Endodermal cell (in vitro differentiated cells): ENCODE results near the gene WDFY1. TPM values are rescaled to one million over a fixed set of nuclear protein-coding genes. Genes with fewer than 3 reads are reported as not detected.

ENCODE experiments used
- DNase-seq: peaks from one replicate; pipeline ENCODE4 v3.0.0-alpha.2; 2017
- H3K27ac ChIP-seq: 2 replicates; pipeline ENCODE4 v1.5.1; 2013; ENCODE audit warnings: mild to moderate bottlenecking, low read depth, low read length, moderate library complexity
- H3K27me3 ChIP-seq: 2 replicates; pipeline ENCODE4 v1.6.1; 2013; ENCODE audit warnings: mild to moderate bottlenecking, low read length, moderate library complexity; ENCODE audit not compliant: insufficient read depth, control insufficient read depth, poor library complexity, severe bottlenecking
- H3K36me3 ChIP-seq: 2 replicates; pipeline ENCODE4 v1.7.0; 2013; ENCODE audit warnings: mild to moderate bottlenecking, low read length, moderate library complexity; ENCODE audit not compliant: control insufficient read depth, insufficient read depth
- H3K4me1 ChIP-seq: one replicate; pipeline ENCODE4 v1.7.0; 2013; ENCODE audit warnings: low read length; ENCODE audit not compliant: control insufficient read depth, insufficient read depth
- H3K4me3 ChIP-seq: 2 replicates; pipeline ENCODE4 v1.5.1; 2013; ENCODE audit warnings: mild to moderate bottlenecking, low read length, moderate library complexity
- H3K9ac ChIP-seq: 2 replicates; pipeline ENCODE4 v1.6.1; 2013; ENCODE audit warnings: mild to moderate bottlenecking, low read length, moderate library complexity; ENCODE audit not compliant: poor library complexity, severe bottlenecking; ENCODE audit errors: extremely low read depth
- H3K9me3 ChIP-seq: 2 replicates; pipeline ENCODE4 v1.6.1; 2013; ENCODE audit warnings: mild to moderate bottlenecking, low read length, moderate library complexity; ENCODE audit not compliant: control insufficient read depth
- H3K27ac Mint-ChIP-seq: 2 replicates; pipeline ENCODE4 v1.8.0; 2020; ENCODE audit warnings: mixed read lengths
- H3K27me3 Mint-ChIP-seq: 2 replicates; pipeline ENCODE4 v1.8.0; 2021; ENCODE audit warnings: mild to moderate bottlenecking, mixed read lengths; ENCODE audit not compliant: insufficient read depth
- H3K36me3 Mint-ChIP-seq: 2 replicates; pipeline ENCODE4 v1.8.0; 2020; ENCODE audit warnings: low read depth, mixed read lengths
- H3K4me1 Mint-ChIP-seq: 2 replicates; pipeline ENCODE4 v1.8.0; 2020; ENCODE audit warnings: mixed read lengths
- H3K4me3 Mint-ChIP-seq: 2 replicates; pipeline ENCODE4 v1.8.0; 2020; ENCODE audit warnings: mild to moderate bottlenecking, moderate library complexity, mixed read lengths
- H3K9me3 Mint-ChIP-seq: 2 replicates; pipeline ENCODE4 v1.8.0; 2020; ENCODE audit warnings: mild to moderate bottlenecking, mixed read lengths
- CTCF ChIP-seq: fragments of 200-600 bp; sonication (generic); conservative IDR thresholded peaks from 2 replicates; pipeline ENCODE4 v1.5.0; 2021; ENCODE audit warnings: antibody characterized with exemption, mild to moderate bottlenecking
- WGBS, 2 experiments: methylation state at CpG; one replicate each; pipeline versions ENCODE4 v1.1.5 to v1.1.7; 2013; ENCODE audit warnings: missing lambda C conversion rate in 2 of 2, mixed read lengths in 1 of 2; ENCODE audit not compliant: insufficient coverage in 1 of 2, insufficient read length in 1 of 2; 5-methylcytosine and 5-hydroxymethylcytosine counted together
- total RNA-seq, 2 donors: library from RNA; stranded (reverse); fragmentation: NEBNext Ultra II Directional in 1 of 2; extraction: Animal tissue kit (Norgen Biotek cat#: 25700) in 1 of 2; gene quantifications; 2 replicates in 1 of 2; 3 replicates in 1 of 2; pipeline ENCODE4 v1.2.1, GENCODE V29; 2021

Gene WDFY1
- total RNA-seq, 2 donors from 2014 or later: 61.9 to 69.7 TPM

DNA sequence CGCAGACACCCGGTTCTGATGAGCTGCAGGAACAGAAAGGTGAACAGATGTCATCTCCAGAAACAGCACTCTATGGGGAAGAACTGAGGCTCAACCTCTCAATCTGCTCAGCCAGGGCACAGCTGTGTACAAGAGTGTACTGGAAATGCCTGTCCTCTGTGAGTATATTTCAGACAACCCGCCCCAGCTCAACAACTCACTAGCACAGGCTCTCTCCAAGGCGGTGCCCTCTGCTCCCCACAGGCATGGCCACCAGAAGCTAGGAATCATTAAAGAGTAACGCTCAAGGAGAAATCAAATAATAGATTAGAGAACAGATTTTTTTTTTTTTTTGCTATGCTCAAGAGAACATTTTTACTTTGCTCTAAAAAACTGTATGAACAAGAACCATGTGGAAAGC, 43.8 kb downstream of the WDFY1 start:
- H3K27ac Mint-ChIP-seq: peak overlapping the region; percentile 64
- 98 to 100% methylated on average over 3 to 4 of the region's 5 CpGs for WGBS, 2 experiments
- no peak for DNase-seq
- no peaks in the 10 kb centered on the region for H3K4me1 Mint-ChIP-seq
- no peaks in the 10 kb centered on the region for H3K27me3 Mint-ChIP-seq
- no peaks in the 10 kb centered on the region for H3K27me3 ChIP-seq
- no peaks in the 10 kb centered on the region for H3K9me3 Mint-ChIP-seq
- H3K9me3 ChIP-seq: no peaks in the 10 kb centered on the region
- no peak overlapping the region for H3K27ac ChIP-seq
- no peaks in the 10 kb centered on the region for H3K4me1 ChIP-seq
- no peak overlapping the region for H3K9ac ChIP-seq
- TF ChIP-seq CTCF: no peak
- H3K4me3 Mint-ChIP-seq: no peak overlapping the region
- H3K36me3 ChIP-seq: peaks cover 83% of the 10 kb centered on the region
- H3K4me3 ChIP-seq: no peak overlapping the region
- peaks cover 58% of the 10 kb centered on the region for H3K36me3 Mint-ChIP-seq

DNA sequence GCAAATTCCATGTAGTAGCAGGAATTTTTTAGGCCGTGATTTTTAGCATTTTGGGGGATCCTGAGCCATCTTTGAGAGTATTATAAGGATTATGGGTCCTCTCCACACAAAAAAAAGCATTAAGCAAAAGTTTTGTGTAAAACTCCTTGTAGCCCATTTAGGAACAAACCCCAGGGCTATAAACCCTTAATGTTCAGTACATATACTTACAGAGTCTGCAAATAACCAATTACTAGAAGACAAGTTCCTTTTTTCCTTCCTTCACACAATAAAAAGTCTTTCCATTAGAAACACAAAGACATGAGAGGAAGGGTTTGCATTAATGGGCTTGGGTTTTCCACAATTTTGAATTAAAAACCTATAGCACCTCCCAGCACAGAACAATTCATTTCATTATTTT, 44.6 kb downstream of the WDFY1 start:
- Histone ChIP-seq H3K27ac (no peak overlapping the region), H3K36me3 (peaks cover 78% of the 10 kb centered on the region), H3K27me3 (no peaks in the 10 kb centered on the region), H3K4me3 (no peak overlapping the region), H3K4me1 (no peaks in the 10 kb centered on the region), H3K9me3 (no peaks in the 10 kb centered on the region), H3K9ac (no peak overlapping the region)
- no peaks in the 10 kb centered on the region for H3K27me3 Mint-ChIP-seq
- H3K4me3 Mint-ChIP-seq: no peak overlapping the region
- no peak for DNase-seq
- 95% methylated on average over 1 of the region's 1 CpG; no CpG with 5 or more reads in 1 of the 2 experiments for WGBS, 2 experiments
- no peak overlapping the region for H3K27ac Mint-ChIP-seq
- H3K4me1 Mint-ChIP-seq: peaks cover under 1% of the 10 kb centered on the region
- peaks cover 53% of the 10 kb centered on the region for H3K36me3 Mint-ChIP-seq
- no peak for TF ChIP-seq CTCF
- no peaks in the 10 kb centered on the region for H3K9me3 Mint-ChIP-seq

- DNase-seq: no peak
- Histone ChIP-seq H3K9ac (no peak overlapping the region), H3K4me1 (no peaks in the 10 kb centered on the region), H3K27ac (no peak overlapping the region), H3K9me3 (no peaks in the 10 kb centered on the region), H3K36me3 (peaks cover 73% of the 10 kb centered on the region), H3K27me3 (no peaks in the 10 kb centered on the region), H3K4me3 (no peak overlapping the region)
- peaks cover 5% of the 10 kb centered on the region for H3K4me1 Mint-ChIP-seq
- no peak overlapping the region for H3K27ac Mint-ChIP-seq
- TF ChIP-seq CTCF: no peak
- no peaks in the 10 kb centered on the region for H3K9me3 Mint-ChIP-seq
- no peak overlapping the region for H3K4me3 Mint-ChIP-seq
- peaks cover 54% of the 10 kb centered on the region for H3K36me3 Mint-ChIP-seq
- H3K27me3 Mint-ChIP-seq: no peaks in the 10 kb centered on the region
- 95 to 100% methylated on average over 3 to 6 of the region's 6 CpGs for WGBS, 2 experiments
These were observed 45.1 kb downstream of the WDFY1 start for GRCh38 chr2:223900066-223900465.
